Activated CD4-positive, CD25-positive, alpha-beta regulatory T cell treated with anti-CD3 and anti-CD28 coated beads, Interleukin-2, amount 50 U/mL, for 24 hours (primary cell): Measurements from ENCODE around the gene PRXL2C.
"Not testable (repeated sequence)": the region's sequence is repeated elsewhere in the genome, so short reads cannot be mapped to it uniquely, and the experiment has no call there.

ENCODE experiments used
- ATAC-seq, 2 donors: fragments of 150-1000 bp; cut with Tn5 transposase; one replicate each; pipeline ENCODE4 v1.10.0; 2021; ENCODE audit warnings: mild to moderate bottlenecking in 1 of 2, moderate library complexity in 1 of 2

PRXL2C gene

GRCh38 chr9:96646081-96646991 lies 8.8 kb downstream of the PRXL2C start:
- no peak for ATAC-seq

- ATAC-seq, result no peak
Observed at GRCh38 chr9:96644137-96644536, 11.0 kb downstream of the PRXL2C start.

GRCh38 chr9:96641514-96641913 lies 13.6 kb downstream of the PRXL2C start:
- ATAC-seq, result no peak

- no peak for ATAC-seq
Observed at GRCh38 chr9:96638606-96639364, 16.3 kb downstream of the PRXL2C start.

GRCh38 chr9:96636368-96636767 lies 18.7 kb downstream of the PRXL2C start:
- ATAC-seq, result no peak

GRCh38 chr9:96633579-96633978 lies 21.5 kb downstream of the PRXL2C start:
- ATAC-seq, result not testable (repeated sequence)

- ATAC-seq, result no peak
Observed at GRCh38 chr9:96626912-96627311, 28.2 kb downstream of the PRXL2C start.

- ATAC-seq, result no peak
Observed at GRCh38 chr9:96621618-96622017, 33.5 kb downstream of the PRXL2C start.

- no peak for ATAC-seq
Observed at GRCh38 chr9:96620832-96621269, 34.3 kb downstream of the PRXL2C start.

GRCh38 chr9:96620181-96620514 lies 35.0 kb downstream of the PRXL2C start:
- ATAC-seq, result no peak

- peak; percentile 71 to 81 for ATAC-seq
Observed at GRCh38 chr9:96619491-96620180, 35.5 kb downstream of the PRXL2C start, which contains the start of gene CDC14B. Gene CDC14B (minus strand): TSS chr9:96619843. CDS start chr9:96619378, 465 bp downstream.

GRCh38 chr9:96619124-96619465 lies 36.0 kb downstream of the PRXL2C start:
- peak in 1 of 2 donors; percentile 3 for ATAC-seq

- ATAC-seq, result no peak
Observed at GRCh38 chr9:96618209-96619123, 36.7 kb downstream of the PRXL2C start.

- ATAC-seq, result no peak
Observed at GRCh38 chr9:96617439-96618185, 37.5 kb downstream of the PRXL2C start.

- ATAC-seq, result no peak
Observed at GRCh38 chr9:96616817-96617438, 38.2 kb downstream of the PRXL2C start.

- no peak for ATAC-seq
Observed at GRCh38 chr9:96615411-96615810, 39.7 kb downstream of the PRXL2C start.

GRCh38 chr9:96614664-96615063 lies 40.5 kb downstream of the PRXL2C start:
- ATAC-seq, result not testable (repeated sequence)

- no peak for ATAC-seq
Observed at GRCh38 chr9:96612966-96613589, 42.0 kb downstream of the PRXL2C start.

- no peak for ATAC-seq
Observed at GRCh38 chr9:96612105-96612965, 42.8 kb downstream of the PRXL2C start.
